ENCODE data around the gene OPTN.
"Not testable (repeated sequence)": the region's sequence is repeated elsewhere in the genome, so short reads cannot be mapped to it uniquely, and the experiment has no call there.

The OPTN gene

DNA sequence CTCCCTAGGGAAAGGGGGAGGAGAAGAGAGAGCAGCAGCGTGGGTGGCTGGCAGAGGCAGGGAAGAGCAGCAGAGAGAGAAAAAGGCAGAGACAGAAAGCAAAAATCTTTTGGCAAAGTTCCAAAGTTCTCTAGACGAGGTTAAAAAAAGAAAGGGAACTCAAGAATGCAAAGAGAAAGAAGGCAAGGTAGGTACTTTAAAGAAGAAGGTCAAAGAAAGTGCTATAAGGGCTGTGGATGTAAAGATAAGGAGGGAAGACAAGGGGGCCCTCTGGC, 20.2 kb upstream of the OPTN start:
- no peak overlapping the region for H3K27ac ChIP-seq
- H3K4me2 ChIP-seq (ENCODE audit: low read length) = no peak overlapping the region
- H3K36me3 ChIP-seq (ENCODE audit: control insufficient read depth, insufficient read depth, low read length) = no peaks in the 10 kb centered on the region
- no peaks in the 10 kb centered on the region for H3K79me2 ChIP-seq
- no peak overlapping the region for H3K4me3 ChIP-seq (ENCODE audit: low read depth, low read length)
- TF ChIP-seq, protein P1, sequence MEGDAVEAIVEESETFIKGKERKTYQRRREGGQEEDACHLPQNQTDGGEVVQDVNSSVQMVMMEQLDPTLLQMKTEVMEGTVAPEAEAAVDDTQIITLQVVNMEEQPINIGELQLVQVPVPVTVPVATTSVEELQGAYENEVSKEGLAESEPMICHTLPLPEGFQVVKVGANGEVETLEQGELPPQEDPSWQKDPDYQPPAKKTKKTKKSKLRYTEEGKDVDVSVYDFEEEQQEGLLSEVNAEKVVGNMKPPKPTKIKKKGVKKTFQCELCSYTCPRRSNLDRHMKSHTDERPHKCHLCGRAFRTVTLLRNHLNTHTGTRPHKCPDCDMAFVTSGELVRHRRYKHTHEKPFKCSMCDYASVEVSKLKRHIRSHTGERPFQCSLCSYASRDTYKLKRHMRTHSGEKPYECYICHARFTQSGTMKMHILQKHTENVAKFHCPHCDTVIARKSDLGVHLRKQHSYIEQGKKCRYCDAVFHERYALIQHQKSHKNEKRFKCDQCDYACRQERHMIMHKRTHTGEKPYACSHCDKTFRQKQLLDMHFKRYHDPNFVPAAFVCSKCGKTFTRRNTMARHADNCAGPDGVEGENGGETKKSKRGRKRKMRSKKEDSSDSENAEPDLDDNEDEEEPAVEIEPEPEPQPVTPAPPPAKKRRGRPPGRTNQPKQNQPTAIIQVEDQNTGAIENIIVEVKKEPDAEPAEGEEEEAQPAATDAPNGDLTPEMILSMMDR (IDR thresholded peaks at IDR 0.05) = no peak
- no peak overlapping the region for H2AFZ ChIP-seq
- no peak overlapping the region for H3K9ac ChIP-seq
- H3K27me3 ChIP-seq (ENCODE audit: control insufficient read depth, insufficient read depth, low read length) = no peaks in the 10 kb centered on the region
- H3K9me3 ChIP-seq (ENCODE audit: control insufficient read depth, low read length) = no peaks in the 10 kb centered on the region
- no peaks in the 10 kb centered on the region for H3K4me1 ChIP-seq

DNA sequence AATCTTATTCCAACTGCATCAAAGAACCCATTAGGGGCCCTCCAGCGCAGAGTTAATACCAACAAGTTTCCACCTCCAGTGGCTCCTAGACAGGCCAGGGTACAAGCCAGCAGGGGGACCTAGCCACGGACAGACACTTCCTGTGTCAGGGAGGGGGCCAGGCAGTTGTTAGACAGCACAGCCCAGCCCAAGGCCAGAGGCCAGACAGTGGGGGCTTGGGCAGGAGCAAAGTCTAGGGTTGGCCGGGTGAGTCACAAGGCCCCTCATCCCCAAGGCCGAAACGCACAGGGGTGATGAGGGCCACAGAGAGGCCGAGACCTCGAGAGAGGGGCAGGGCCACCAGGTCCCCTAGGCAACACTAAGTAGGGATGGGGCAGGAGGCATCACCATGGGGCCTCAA, 19.3 kb upstream of the OPTN start:
- Histone ChIP-seq H3K36me3 (ENCODE audit: control insufficient read depth, insufficient read depth, low read length) (no peaks in the 10 kb centered on the region), H3K4me3 (ENCODE audit: low read depth, low read length) (no peak overlapping the region), H3K27me3 (ENCODE audit: control insufficient read depth, insufficient read depth, low read length) (no peaks in the 10 kb centered on the region), H2AFZ (no peak overlapping the region), H3K27ac (no peak overlapping the region), H3K4me1 (no peaks in the 10 kb centered on the region), H3K9ac (no peak overlapping the region), H3K79me2 (no peaks in the 10 kb centered on the region), H3K4me2 (ENCODE audit: low read length) (no peak overlapping the region), H3K9me3 (ENCODE audit: control insufficient read depth, low read length) (no peaks in the 10 kb centered on the region)
- TF ChIP-seq, protein P1 (IDR thresholded peaks at IDR 0.05) = no peak

DNA sequence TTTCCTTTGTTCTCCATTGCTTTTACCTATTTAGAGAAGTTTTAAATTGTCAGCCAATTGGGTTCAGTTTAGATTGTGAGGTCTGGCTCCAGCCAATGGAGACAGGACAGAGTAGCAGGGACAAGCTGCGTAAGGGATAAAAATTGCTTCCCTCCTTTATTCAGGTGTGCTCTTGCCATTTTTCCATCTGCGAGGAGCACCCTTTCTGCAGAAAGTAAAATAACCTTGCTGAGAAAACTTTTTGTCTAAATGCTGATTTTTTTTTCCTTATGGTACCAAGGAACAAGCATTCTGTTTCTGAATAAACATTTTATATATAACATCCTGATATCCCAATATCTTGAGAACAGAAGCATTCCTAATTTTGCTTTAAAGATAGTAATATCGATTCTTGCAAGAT, 16.3 kb upstream of the OPTN start:
- not testable (repeated sequence) for H3K36me3 ChIP-seq (ENCODE audit: control insufficient read depth, insufficient read depth, low read length); H3K9ac ChIP-seq; H2AFZ ChIP-seq; H3K79me2 ChIP-seq; H3K4me2 ChIP-seq (ENCODE audit: low read length); H3K9me3 ChIP-seq (ENCODE audit: control insufficient read depth, low read length); H3K27me3 ChIP-seq (ENCODE audit: control insufficient read depth, insufficient read depth, low read length); H3K4me1 ChIP-seq; H3K4me3 ChIP-seq (ENCODE audit: low read depth, low read length); H3K27ac ChIP-seq

DNA sequence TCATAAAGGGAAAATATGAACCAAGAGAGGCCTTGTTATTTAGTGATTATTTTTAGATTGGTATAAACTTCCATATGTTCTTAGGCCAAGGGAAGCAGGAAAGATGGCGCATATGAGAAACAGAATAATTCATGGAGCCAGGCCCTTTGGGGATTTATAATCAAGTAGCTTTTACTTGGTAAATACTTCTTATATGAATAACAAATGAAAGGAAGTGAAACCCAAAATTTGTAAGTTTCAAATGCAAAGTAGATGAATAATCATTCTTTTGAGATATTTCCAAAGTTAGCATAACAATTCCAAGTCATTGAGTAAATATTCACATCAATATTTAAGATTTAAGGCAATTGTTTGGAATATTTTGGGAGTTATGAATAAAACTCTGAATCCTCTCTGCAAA, 13.9 kb upstream of the OPTN start:
- Histone ChIP-seq H3K27ac (no peak overlapping the region), H3K4me1 (no peaks in the 10 kb centered on the region), H3K4me2 (ENCODE audit: low read length) (no peak overlapping the region)

DNA sequence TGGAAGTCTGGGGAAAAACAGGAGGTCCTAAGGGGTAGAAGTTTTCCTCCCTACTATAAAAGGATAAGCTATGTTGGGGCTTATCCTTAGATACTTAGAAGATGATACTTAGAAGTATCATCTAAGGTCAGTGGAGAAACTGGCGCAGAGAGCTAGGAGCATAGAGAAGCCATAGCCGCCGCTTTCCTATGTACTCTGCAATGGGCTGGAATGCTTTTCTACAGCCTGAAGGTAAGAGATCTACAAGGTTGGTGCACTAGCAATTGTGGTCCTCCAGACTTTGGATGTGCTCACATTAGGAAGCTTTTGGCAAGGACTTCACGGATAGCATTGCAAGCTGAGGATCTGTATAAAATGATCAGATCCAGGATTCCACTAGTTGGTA, 12.4 kb upstream of the OPTN start:
- Histone ChIP-seq H3K36me3 (ENCODE audit: control insufficient read depth, insufficient read depth, low read length) (no peaks in the 10 kb centered on the region), H3K4me2 (ENCODE audit: low read length) (no peak overlapping the region), H3K27ac (no peak overlapping the region), H3K9me3 (ENCODE audit: control insufficient read depth, low read length) (no peaks in the 10 kb centered on the region), H3K9ac (no peak overlapping the region), H3K79me2 (no peaks in the 10 kb centered on the region), H3K4me3 (ENCODE audit: low read depth, low read length) (no peak overlapping the region), H2AFZ (no peak overlapping the region), H3K27me3 (ENCODE audit: control insufficient read depth, insufficient read depth, low read length) (no peaks in the 10 kb centered on the region), H3K4me1 (no peaks in the 10 kb centered on the region)
- TF ChIP-seq, protein P1 (IDR thresholded peaks at IDR 0.05) = no peak

More for the DNA sequence above, 13.9 kb upstream of the OPTN start:
- no peaks in the 10 kb centered on the region for H3K9me3 ChIP-seq (ENCODE audit: control insufficient read depth, low read length)
- H2AFZ ChIP-seq = no peak overlapping the region
- H3K27me3 ChIP-seq (ENCODE audit: control insufficient read depth, insufficient read depth, low read length) = no peaks in the 10 kb centered on the region
- TF ChIP-seq, protein P1 (IDR thresholded peaks at IDR 0.05) = no peak
- H3K4me3 ChIP-seq (ENCODE audit: low read depth, low read length) = no peak overlapping the region
- H3K36me3 ChIP-seq (ENCODE audit: control insufficient read depth, insufficient read depth, low read length) = no peaks in the 10 kb centered on the region
- no peak overlapping the region for H3K9ac ChIP-seq
- H3K79me2 ChIP-seq = no peaks in the 10 kb centered on the region

Measured in parathyroid adenoma (tissue), 2 donors.